Measurements from ENCODE around the gene BHLHE23. TPM values are rescaled to one million over a fixed set of nuclear protein-coding genes. Genes with fewer than 3 reads are reported as not detected.

BHLHE23 gene
- not detected for polyA plus RNA-seq (ENCODE audit: low read depth in 6 of 6)

- ATAC-seq (ENCODE audit: low read depth in 2 of 2) (no peak), DNase-seq (no peak)
- peaks cover 39 to 61% (median 41%) of the 10 kb centered on the region in 3 donors for H3K27me3 Mint-ChIP-seq
- peak within 1 kb of the TSS; percentile 42 to 82 (median 58) for H3K4me3 Mint-ChIP-seq
- H3K9me3 Mint-ChIP-seq, result peaks cover 0 to 5% (median 0%) of the 10 kb centered on the region in 7 donors
- no peaks in the 10 kb centered on the region for H3K36me3 Mint-ChIP-seq
- peak within 1 kb of the TSS in 3 of 6 donors; percentile 36 to 91 (median 88) for H3K27ac Mint-ChIP-seq
- peaks cover 10 to 27% (median 19%) of the 10 kb centered on the region in 3 donors for H3K4me1 Mint-ChIP-seq
These were observed at the start of gene BHLHE23 for GRCh38 chr20:63006540-63007359. Gene BHLHE23 (minus strand): TSS chr20:63006964. CDS start chr20:63006774, 190 bp downstream.

GRCh38 chr20:63055575-63056235 lies 48.9 kb upstream of the BHLHE23 start:
- Mint-ChIP-seq H3K9me3 (no peaks in the 10 kb centered on the region), H3K27me3 (peaks cover 13 to 32% (median 16%) of the 10 kb centered on the region in 3 donors), H3K4me1 (no peaks in the 10 kb centered on the region), H3K36me3 (no peaks in the 10 kb centered on the region), H3K4me3 (no peak overlapping the region), H3K27ac (no peak overlapping the region)
- DNase-seq (no peak), ATAC-seq (ENCODE audit: low read depth in 2 of 2) (no peak)

- H3K4me3 Mint-ChIP-seq, result no peak overlapping the region
- DNase-seq (no peak), ATAC-seq (ENCODE audit: low read depth in 2 of 2) (no peak)
- no peaks in the 10 kb centered on the region for H3K9me3 Mint-ChIP-seq
- H3K36me3 Mint-ChIP-seq, result no peaks in the 10 kb centered on the region
- no peak overlapping the region for H3K27ac Mint-ChIP-seq
- H3K4me1 Mint-ChIP-seq, result no peaks in the 10 kb centered on the region
- peaks cover 13 to 23% (median 16%) of the 10 kb centered on the region in 3 donors for H3K27me3 Mint-ChIP-seq
These were observed 48.0 kb upstream of the BHLHE23 start for GRCh38 chr20:63054681-63055240.

- peaks cover 0 to 3% (median 0%) of the 10 kb centered on the region in 3 donors for H3K4me1 Mint-ChIP-seq
- no peak for DNase-seq
- ATAC-seq (ENCODE audit: low read depth in 2 of 2), result no peak
- no peaks in the 10 kb centered on the region for H3K36me3 Mint-ChIP-seq
- H3K4me3 Mint-ChIP-seq, result no peak overlapping the region
- H3K9me3 Mint-ChIP-seq, result no peaks in the 10 kb centered on the region
- H3K27me3 Mint-ChIP-seq, result peaks cover 13 to 23% (median 16%) of the 10 kb centered on the region in 3 donors
- no peak overlapping the region for H3K27ac Mint-ChIP-seq
These were observed 47.3 kb upstream of the BHLHE23 start for GRCh38 chr20:63054103-63054474.

- Mint-ChIP-seq H3K27me3 (peaks cover 13 to 23% (median 16%) of the 10 kb centered on the region in 3 donors), H3K9me3 (no peaks in the 10 kb centered on the region), H3K4me1 (peaks cover 0 to 3% (median 0%) of the 10 kb centered on the region in 3 donors), H3K36me3 (no peaks in the 10 kb centered on the region), H3K27ac (no peak overlapping the region), H3K4me3 (no peak overlapping the region)
- DNase-seq (no peak), ATAC-seq (ENCODE audit: low read depth in 2 of 2) (no peak)
These were observed 46.8 kb upstream of the BHLHE23 start for GRCh38 chr20:63053432-63054102.

- Mint-ChIP-seq H3K4me1 (peaks cover 0 to 3% (median 0%) of the 10 kb centered on the region in 3 donors), H3K27me3 (peaks cover 13 to 23% (median 16%) of the 10 kb centered on the region in 3 donors)
These were observed 46.0 kb upstream of the BHLHE23 start for GRCh38 chr20:63052571-63053431.

GRCh38 chr20:63051911-63052310 lies 45.1 kb upstream of the BHLHE23 start:
- Mint-ChIP-seq H3K4me3 (peak overlapping the region in 1 of 8 donors; percentile 57), H3K9me3 (no peaks in the 10 kb centered on the region), H3K4me1 (peaks cover 0 to 3% (median 0%) of the 10 kb centered on the region in 3 donors), H3K27me3 (peaks cover 13 to 23% (median 16%) of the 10 kb centered on the region in 3 donors), H3K36me3 (no peaks in the 10 kb centered on the region), H3K27ac (no peak overlapping the region)
- no peak for DNase-seq
- no peak for ATAC-seq (ENCODE audit: low read depth in 2 of 2)

More at GRCh38 chr20:63052571-63053431, 46.0 kb upstream of the BHLHE23 start:
- no peak overlapping the region for H3K4me3 Mint-ChIP-seq
- H3K36me3 Mint-ChIP-seq, result no peaks in the 10 kb centered on the region
- no peak overlapping the region for H3K27ac Mint-ChIP-seq
- DNase-seq (no peak), ATAC-seq (ENCODE audit: low read depth in 2 of 2) (no peak)
- H3K9me3 Mint-ChIP-seq, result no peaks in the 10 kb centered on the region

GRCh38 chr20:63051186-63051860 lies 44.6 kb upstream of the BHLHE23 start:
- Mint-ChIP-seq H3K4me3 (peak overlapping the region in 1 of 8 donors; percentile 57), H3K27ac (no peak overlapping the region), H3K36me3 (no peaks in the 10 kb centered on the region), H3K4me1 (peaks cover 0 to 3% (median 0%) of the 10 kb centered on the region in 3 donors), H3K9me3 (no peaks in the 10 kb centered on the region), H3K27me3 (peaks cover 13 to 29% (median 19%) of the 10 kb centered on the region in 3 donors)
- no peak for ATAC-seq (ENCODE audit: low read depth in 2 of 2)
- no peak for DNase-seq

- DNase-seq (no peak), ATAC-seq (ENCODE audit: low read depth in 2 of 2) (no peak)
- Mint-ChIP-seq H3K36me3 (no peaks in the 10 kb centered on the region), H3K4me1 (peaks cover 0 to 3% (median 0%) of the 10 kb centered on the region in 3 donors), H3K27ac (no peak overlapping the region), H3K9me3 (peaks cover 0 to 2% (median 0%) of the 10 kb centered on the region in 7 donors), H3K27me3 (peaks cover 18 to 38% (median 24%) of the 10 kb centered on the region in 3 donors), H3K4me3 (no peak overlapping the region)
These were observed 43.6 kb upstream of the BHLHE23 start for GRCh38 chr20:63050406-63050805.

GRCh38 chr20:63049561-63050221 lies 42.9 kb upstream of the BHLHE23 start:
- DNase-seq, result no peak
- Mint-ChIP-seq H3K9me3 (peaks cover 0 to 2% (median 0%) of the 10 kb centered on the region in 7 donors), H3K4me3 (no peak overlapping the region), H3K36me3 (no peaks in the 10 kb centered on the region), H3K27ac (no peak overlapping the region), H3K27me3 (peaks cover 18 to 42% (median 24%) of the 10 kb centered on the region in 3 donors), H3K4me1 (peaks cover 0 to 3% (median 0%) of the 10 kb centered on the region in 3 donors)
- ATAC-seq (ENCODE audit: low read depth in 2 of 2), result no peak

- ATAC-seq (ENCODE audit: low read depth in 2 of 2), result no peak
- peaks cover 0 to 2% (median 0%) of the 10 kb centered on the region in 7 donors for H3K9me3 Mint-ChIP-seq
These were observed 42.4 kb upstream of the BHLHE23 start for GRCh38 chr20:63049191-63049518.

More at GRCh38 chr20:63049191-63049518, 42.4 kb upstream of the BHLHE23 start:
- Mint-ChIP-seq H3K27me3 (peaks cover 15 to 42% (median 18%) of the 10 kb centered on the region in 3 donors), H3K27ac (peak overlapping the region in 1 of 6 donors; percentile 63), H3K36me3 (no peaks in the 10 kb centered on the region), H3K4me3 (no peak overlapping the region), H3K4me1 (peaks cover 0 to 3% (median 0%) of the 10 kb centered on the region in 3 donors)
- DNase-seq, result no peak
